Measurements from ENCODE around the gene ROM1.
"Not testable (repeated sequence)": the region's sequence is repeated elsewhere in the genome, so short reads cannot be mapped to it uniquely, and the experiment has no call there.

The ROM1 gene

DNA sequence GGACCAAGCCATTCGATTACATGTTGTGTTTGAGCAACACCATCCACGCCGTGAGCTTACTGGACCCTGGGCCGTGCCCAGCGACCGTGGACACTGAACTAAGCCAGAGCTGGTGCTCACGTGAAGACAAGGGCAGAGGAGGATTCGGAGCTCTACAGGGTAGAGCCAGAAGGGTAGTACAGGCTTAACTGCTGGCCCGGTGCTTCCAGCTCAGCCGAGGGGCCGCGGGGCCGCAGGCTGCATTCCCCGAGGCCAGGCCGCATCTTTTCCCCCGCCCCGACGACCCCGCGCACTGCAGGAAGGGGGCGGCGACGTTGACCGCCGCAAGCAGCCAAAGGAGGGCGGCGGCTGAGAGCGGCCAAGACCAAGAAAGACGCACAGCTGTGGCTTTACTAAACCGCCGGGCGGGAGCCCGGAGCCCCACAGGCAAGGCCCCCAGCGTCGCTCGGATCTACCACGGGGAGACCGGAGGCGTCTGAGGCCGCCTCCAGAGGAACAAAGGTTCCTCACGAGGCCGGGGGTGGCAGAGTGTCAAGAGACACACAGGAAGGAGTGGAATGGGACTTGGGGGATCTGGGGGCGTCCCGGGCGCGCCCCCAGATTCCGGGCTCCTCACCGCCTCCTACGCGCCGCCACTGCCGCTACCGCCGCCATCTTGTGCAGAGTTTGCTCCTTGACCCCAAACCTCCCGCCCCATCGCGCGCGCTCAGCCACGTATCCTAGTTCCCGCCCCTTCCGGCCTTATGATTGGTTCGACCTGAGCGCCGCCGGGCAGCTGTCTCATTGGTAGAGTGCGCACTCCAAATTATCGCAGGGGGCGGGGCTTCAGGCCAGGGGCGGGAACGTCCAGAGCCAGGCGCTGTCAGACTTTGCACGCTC, 33.1 kb downstream of the ROM1 start, which contains the start of gene GANAB:
GANAB (minus strand) TSS at position 668 of the 879 bp plus-strand sequence; CDS start at position 654, 14 bp downstream.
- TF ChIP-seq, protein P1, sequence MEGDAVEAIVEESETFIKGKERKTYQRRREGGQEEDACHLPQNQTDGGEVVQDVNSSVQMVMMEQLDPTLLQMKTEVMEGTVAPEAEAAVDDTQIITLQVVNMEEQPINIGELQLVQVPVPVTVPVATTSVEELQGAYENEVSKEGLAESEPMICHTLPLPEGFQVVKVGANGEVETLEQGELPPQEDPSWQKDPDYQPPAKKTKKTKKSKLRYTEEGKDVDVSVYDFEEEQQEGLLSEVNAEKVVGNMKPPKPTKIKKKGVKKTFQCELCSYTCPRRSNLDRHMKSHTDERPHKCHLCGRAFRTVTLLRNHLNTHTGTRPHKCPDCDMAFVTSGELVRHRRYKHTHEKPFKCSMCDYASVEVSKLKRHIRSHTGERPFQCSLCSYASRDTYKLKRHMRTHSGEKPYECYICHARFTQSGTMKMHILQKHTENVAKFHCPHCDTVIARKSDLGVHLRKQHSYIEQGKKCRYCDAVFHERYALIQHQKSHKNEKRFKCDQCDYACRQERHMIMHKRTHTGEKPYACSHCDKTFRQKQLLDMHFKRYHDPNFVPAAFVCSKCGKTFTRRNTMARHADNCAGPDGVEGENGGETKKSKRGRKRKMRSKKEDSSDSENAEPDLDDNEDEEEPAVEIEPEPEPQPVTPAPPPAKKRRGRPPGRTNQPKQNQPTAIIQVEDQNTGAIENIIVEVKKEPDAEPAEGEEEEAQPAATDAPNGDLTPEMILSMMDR (IDR thresholded peaks at IDR 0.05; ENCODE audit: low read depth, low read length), result no peak
- DNase-seq (ENCODE audit: low read depth in 2 of 2), result peak; percentile 98
- peak within 1 kb of the TSS; percentile 83 to 86 for H3K4me3 ChIP-seq (replicated peaks in 1 of 2; ENCODE audit: low read depth in 2 of 2, low read length in 2 of 2)

DNA sequence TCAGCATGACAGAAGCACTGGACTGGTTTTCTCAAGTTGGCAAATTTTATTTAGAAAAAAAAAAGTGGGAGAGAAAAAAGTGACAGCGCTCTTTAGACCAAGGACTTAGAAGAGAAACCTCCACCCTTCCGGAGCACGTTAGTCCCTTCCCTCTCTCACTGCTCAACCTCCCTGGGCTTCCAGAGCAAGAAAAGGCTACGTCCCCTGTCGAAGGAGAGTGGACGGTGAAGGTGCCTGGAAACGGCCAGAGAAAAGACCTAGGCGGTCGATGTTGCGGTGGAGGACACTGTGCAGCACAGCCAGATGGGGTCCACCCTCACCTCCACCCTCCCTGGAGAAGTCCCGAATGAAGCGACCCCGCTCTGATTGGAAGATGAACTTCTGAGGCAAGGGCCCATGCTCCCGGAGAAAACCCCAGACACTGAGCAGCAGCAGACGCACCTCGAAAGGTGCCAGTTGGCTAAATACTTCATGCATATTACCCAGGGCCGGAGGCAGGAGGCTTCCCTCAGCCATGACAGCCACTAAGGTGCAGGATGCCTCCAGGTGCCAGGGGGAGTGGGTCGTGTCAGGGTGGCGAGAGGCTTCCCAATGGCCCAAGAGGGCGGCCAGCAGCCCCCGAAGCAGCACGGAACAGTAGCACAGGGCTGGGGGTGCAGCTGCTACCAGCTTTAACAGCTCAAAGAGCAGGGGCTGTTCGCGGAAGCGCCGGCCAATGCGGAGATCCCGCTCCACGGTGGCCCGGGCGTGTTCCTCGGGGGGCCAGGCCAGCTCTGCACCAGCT, 34.0 kb downstream of the ROM1 start:
- DNase-seq (ENCODE audit: low read depth in 2 of 2), result no peak
- TF ChIP-seq, protein P1 (IDR thresholded peaks at IDR 0.05; ENCODE audit: low read depth, low read length), result no peak
- H3K4me3 ChIP-seq (replicated peaks in 1 of 2; ENCODE audit: low read depth in 2 of 2, low read length in 2 of 2), result no peak overlapping the region

DNA sequence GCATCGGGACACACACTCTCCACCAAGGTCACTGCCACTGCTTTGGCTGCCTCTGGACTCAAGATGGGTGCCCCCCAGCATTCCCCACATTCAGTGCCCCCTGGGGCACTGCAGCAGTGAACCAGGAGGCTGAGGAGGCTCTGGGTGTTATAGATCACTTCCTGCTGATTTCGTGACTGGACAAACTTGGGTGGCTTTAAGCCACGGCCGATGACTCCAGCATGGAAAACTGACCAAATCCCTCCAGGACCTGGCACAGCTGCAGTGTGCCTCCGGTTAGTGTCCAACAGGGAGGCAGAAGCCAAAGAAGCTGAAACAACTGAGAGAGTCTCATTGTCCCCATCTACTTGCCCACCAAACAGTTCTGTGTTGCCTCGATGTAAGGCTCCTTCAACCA, 34.5 kb downstream of the ROM1 start:
- H3K4me3 ChIP-seq (replicated peaks in 1 of 2; ENCODE audit: low read depth in 2 of 2, low read length in 2 of 2), result no peak overlapping the region

DNA sequence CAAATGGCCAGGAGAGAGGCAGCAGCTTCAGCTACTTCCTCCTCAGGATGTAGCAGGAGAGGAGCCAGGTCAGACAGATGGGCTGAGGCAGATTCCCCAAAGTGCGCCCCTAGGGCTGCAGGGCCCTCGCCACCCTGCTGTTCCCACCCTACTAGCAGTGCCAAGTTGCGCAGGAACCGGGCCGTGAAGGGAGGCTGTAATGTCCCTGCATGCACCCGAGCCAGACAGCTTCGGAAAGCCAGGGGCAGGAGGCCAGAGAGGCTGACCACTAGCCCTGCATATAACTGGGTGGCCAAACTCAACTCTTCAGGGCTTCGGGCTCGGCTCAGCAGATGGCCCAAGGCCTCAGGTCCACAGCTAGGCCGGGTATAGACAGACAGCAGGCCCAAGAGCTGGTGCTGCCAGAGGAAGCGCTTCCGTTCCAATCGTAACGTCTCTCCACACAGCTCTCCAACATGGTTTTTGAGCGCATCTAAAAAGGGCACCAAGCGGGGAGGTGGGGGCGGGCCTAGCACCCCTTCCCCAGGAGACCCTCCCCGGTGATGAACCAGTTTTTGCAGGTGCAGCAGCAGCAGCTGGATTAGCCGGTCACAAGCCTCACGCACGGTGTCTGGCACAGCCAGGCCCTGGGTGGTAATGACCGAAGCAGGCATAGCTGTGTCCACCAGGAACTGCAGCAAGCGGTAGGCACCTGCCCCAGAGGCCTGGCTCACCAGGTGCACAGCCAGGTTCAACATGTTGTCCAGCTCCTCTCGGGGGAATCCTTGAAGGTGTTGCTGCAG, 35.3 kb downstream of the ROM1 start:
- no peak for DNase-seq (ENCODE audit: low read depth in 2 of 2)
- H3K4me3 ChIP-seq (replicated peaks in 1 of 2; ENCODE audit: low read depth in 2 of 2, low read length in 2 of 2), result no peak overlapping the region
- TF ChIP-seq, protein P1 (IDR thresholded peaks at IDR 0.05; ENCODE audit: low read depth, low read length), result no peak

More for the DNA sequence above, 34.5 kb downstream of the ROM1 start:
- DNase-seq (ENCODE audit: low read depth in 2 of 2), result no peak
- TF ChIP-seq, protein P1 (IDR thresholded peaks at IDR 0.05; ENCODE audit: low read depth, low read length), result no peak

DNA sequence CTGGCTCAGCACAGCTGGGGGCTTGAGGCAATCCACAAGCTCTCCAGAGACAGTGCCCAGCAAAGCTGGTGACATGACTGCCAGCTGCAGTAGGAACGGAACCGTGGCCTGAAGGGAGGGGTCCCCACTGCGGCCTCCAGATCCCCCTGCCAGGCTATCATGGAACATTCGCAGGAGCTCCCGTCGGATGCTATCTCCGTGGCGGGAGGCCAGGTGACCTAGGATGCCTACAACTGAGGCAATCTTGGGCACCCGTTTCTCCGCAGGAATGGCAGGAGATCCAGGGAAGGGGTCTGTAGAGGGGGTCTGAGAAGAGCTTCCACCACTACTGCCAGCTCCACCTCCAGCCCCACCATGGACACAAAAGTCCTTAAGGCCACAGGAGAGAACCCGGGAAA, 35.9 kb downstream of the ROM1 start:
- TF ChIP-seq, protein P1 (IDR thresholded peaks at IDR 0.05; ENCODE audit: low read depth, low read length), result no peak
- H3K4me3 ChIP-seq (replicated peaks in 1 of 2; ENCODE audit: low read depth in 2 of 2, low read length in 2 of 2), result no peak overlapping the region
- DNase-seq (ENCODE audit: low read depth in 2 of 2), result no peak

DNA sequence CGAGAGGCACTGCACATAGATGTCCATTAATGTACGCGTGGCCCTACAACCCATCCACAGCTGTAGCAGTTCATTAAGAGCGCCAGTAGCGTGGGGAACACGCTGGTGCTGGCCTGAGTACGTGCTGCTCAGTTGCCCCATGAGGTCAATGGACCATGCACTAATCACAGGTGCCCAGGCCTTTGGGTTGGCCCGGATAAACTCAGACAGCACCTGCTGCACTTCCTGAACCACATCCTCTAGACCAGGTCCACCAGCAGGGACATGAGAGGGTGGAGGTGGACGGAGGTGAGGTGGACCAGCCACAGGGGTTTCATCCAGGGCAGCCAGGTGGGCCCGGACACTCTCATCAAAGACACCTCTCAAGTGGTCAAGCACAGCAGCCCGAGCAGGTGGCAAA, 36.4 kb downstream of the ROM1 start:
- DNase-seq (ENCODE audit: low read depth in 2 of 2), result no peak
- TF ChIP-seq, protein P1 (IDR thresholded peaks at IDR 0.05; ENCODE audit: low read depth, low read length), result no peak

DNA sequence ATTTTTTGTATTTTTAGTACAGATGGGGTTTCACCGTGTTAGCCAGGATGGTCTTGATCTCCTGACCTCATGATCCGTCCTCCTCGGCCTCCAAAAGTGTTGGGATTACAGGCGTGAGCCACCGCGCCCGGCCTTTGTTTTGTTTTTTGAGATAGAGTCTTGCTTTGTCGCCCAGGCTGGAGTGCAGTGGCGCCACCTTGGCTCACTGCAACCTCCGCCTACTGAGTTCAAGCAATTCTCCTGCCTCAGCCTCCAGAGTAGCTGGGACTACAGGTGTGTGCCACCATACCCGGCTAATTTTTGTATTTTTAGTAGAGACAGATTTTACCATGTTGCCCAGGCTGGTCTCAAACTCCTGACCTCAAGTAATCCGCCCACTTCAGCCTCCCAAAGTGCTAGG, 37.2 kb downstream of the ROM1 start:
- H3K4me3 ChIP-seq (replicated peaks in 1 of 2; ENCODE audit: low read depth in 2 of 2, low read length in 2 of 2); DNase-seq (ENCODE audit: low read depth in 2 of 2): not testable (repeated sequence)

More for the DNA sequence above, 36.4 kb downstream of the ROM1 start:
- no peak overlapping the region for H3K4me3 ChIP-seq (replicated peaks in 1 of 2; ENCODE audit: low read depth in 2 of 2, low read length in 2 of 2)

Data from cardiac fibroblast (primary cell).